CD4-positive, CD25-positive, alpha-beta regulatory T cell (primary cell): ENCODE results near the gene ZBTB18. TPM values are rescaled to one million over a fixed set of nuclear protein-coding genes. Genes with fewer than 3 reads are reported as not detected.
A peak's percentile ranks its signal among the peaks of the same experiment; 100 is the strongest.
"Not testable (repeated sequence)": the region's sequence is repeated elsewhere in the genome, so short reads cannot be mapped to it uniquely, and the experiment has no call there.

Source experiments
- ATAC-seq, 2 donors: fragments of 150-1000 bp; cut with Tn5 transposase; one replicate each; pipeline ENCODE4 v1.10.0; 2021; ENCODE audit warnings: low read depth in 2 of 2, moderate number of reproducible peaks in 2 of 2, moderate library complexity in 1 of 2
- DNase-seq, 3 donors: peaks; one replicate each; pipeline versions ENCODE4 v3.0.0 to v3.0.0-alpha.2; 2012 to 2022; ENCODE audit warnings: mixed read lengths in 1 of 3
- H3K27ac ChIP-seq: one replicate; pipeline ENCODE4 v1.7.0; 2013; ENCODE audit warnings: mild to moderate bottlenecking, low read length; ENCODE audit not compliant: insufficient read depth, poor library complexity, severe bottlenecking
- H3K27me3 ChIP-seq: one replicate; pipeline ENCODE4 v1.7.0; 2013; ENCODE audit warnings: low read length; ENCODE audit not compliant: control insufficient read depth, insufficient read depth
- H3K36me3 ChIP-seq: one replicate; pipeline ENCODE4 v1.7.0; 2013; ENCODE audit warnings: mild to moderate bottlenecking, low read length, moderate library complexity; ENCODE audit not compliant: control insufficient read depth, insufficient read depth
- H3K4me1 ChIP-seq: 2 replicates; pipeline ENCODE4 v1.7.0; 2013; ENCODE audit warnings: mild to moderate bottlenecking, low read length; ENCODE audit not compliant: insufficient read depth, control insufficient read depth, poor library complexity, severe bottlenecking
- H3K4me3 ChIP-seq: one replicate; pipeline ENCODE4 v1.7.0; 2013; ENCODE audit warnings: low read depth, mild to moderate bottlenecking, low read length, moderate library complexity
- H3K9me3 ChIP-seq, 2 experiments: 1 replicate in 1 of 2; 2 replicates in 1 of 2; pipeline ENCODE4 v1.7.0; 2013; ENCODE audit warnings: low read length in 2 of 2, mild to moderate bottlenecking in 1 of 2, moderate library complexity in 1 of 2; ENCODE audit not compliant: control insufficient read depth in 2 of 2
- H3K27ac Mint-ChIP-seq, 3 donors: one replicate each; pipeline ENCODE4 v1.8.0; 2020 to 2022; ENCODE audit warnings: mild to moderate bottlenecking in 3 of 3, mixed read lengths in 3 of 3, moderate library complexity in 2 of 3
- H3K27me3 Mint-ChIP-seq: one replicate; pipeline ENCODE4 v1.8.0; 2022; ENCODE audit warnings: mild to moderate bottlenecking, mixed read lengths
- H3K36me3 Mint-ChIP-seq: one replicate; pipeline ENCODE4 v1.8.0; 2020; ENCODE audit warnings: mixed read lengths
- H3K4me1 Mint-ChIP-seq, 4 donors: one replicate each; pipeline ENCODE4 v1.8.0; 2020 to 2022; ENCODE audit warnings: mixed read lengths in 4 of 4, mild to moderate bottlenecking in 1 of 4
- H3K4me3 Mint-ChIP-seq, 4 donors: one replicate each; pipeline ENCODE4 v1.8.0; 2020 to 2022; ENCODE audit warnings: mild to moderate bottlenecking in 4 of 4, mixed read lengths in 4 of 4, moderate library complexity in 3 of 4
- H3K9me3 Mint-ChIP-seq, 7 donors: one replicate each; pipeline ENCODE4 v1.8.0; 2020 to 2022; ENCODE audit warnings: mixed read lengths in 7 of 7, mild to moderate bottlenecking in 3 of 7, moderate library complexity in 2 of 7
- polyA plus RNA-seq, 4 donors: library from polyadenylated mRNA; unstranded; fragments of 300-500 nt; fragmentation: Illumina TruSeq; gene quantifications; one replicate each; pipeline ENCODE4 v1.2.3, GENCODE V29; 2021
- total RNA-seq: library from RNA; stranded (reverse); gene quantifications from one replicate; pipeline ENCODE4 v1.2.3, GENCODE V29; 2022

Gene ZBTB18
- total and polyA plus RNA-seq, 5 donors from 2014 or later: 0.76 to 21.7 (median 2.0) TPM

DNA sequence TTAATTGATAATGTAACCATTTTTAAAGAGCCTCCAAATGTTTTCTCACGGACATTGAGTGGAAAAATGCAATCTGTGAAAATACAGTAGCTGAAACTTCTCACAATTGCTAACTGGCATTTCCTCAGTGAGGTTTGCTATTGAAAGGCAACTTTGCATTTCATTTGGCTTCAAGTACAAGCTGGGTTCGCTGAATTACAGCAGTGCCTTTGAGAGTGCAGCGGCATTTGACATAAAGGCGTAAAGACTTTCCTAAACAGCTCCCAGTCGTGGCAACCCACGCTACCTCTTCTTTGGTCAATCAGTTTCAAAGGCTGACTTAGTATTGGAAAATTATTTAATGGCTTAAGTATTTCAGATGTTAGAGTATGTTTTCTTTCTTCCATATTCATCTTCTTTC, 39.3 kb upstream of the ZBTB18 start:
- no peak overlapping the region for H3K4me3 ChIP-seq
- Mint-ChIP-seq H3K27me3 (peaks cover 4% of the 10 kb centered on the region), H3K4me3 (no peak overlapping the region), H3K36me3 (no peaks in the 10 kb centered on the region), H3K4me1 (peaks cover 0 to 4% (median 0%) of the 10 kb centered on the region in 4 donors), H3K27ac (no peak overlapping the region), H3K9me3 (no peaks in the 10 kb centered on the region)
- no peaks in the 10 kb centered on the region for H3K4me1 ChIP-seq
- no peaks in the 10 kb centered on the region for H3K36me3 ChIP-seq
- no peak for DNase-seq
- no peaks in the 10 kb centered on the region for H3K9me3 ChIP-seq
- H3K27ac ChIP-seq: no peak overlapping the region
- no peak for ATAC-seq
- no peaks in the 10 kb centered on the region for H3K27me3 ChIP-seq

DNA sequence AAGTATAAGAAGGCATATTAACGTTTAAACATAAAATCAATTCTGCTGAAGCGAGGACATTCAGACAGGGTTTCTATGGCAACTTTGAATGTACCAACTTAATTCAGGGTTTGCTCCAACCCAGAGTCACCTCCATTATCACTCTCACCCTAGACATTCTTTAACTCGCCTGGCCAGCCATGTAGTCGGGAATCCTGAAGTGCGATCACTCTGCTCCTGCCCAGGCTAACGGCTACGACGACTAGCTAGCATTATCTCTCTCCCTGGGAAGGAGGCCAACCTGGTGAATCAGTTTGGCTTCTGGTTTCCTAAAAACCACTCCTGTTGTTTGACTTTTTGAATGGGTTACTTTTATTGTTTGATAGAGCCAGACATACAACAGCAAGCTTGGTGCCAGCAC, 38.9 kb upstream of the ZBTB18 start:
- Mint-ChIP-seq H3K9me3 (no peaks in the 10 kb centered on the region), H3K27me3 (peaks cover 4% of the 10 kb centered on the region), H3K27ac (no peak overlapping the region), H3K36me3 (no peaks in the 10 kb centered on the region), H3K4me1 (peaks cover 0 to 4% (median 0%) of the 10 kb centered on the region in 4 donors), H3K4me3 (peak overlapping the region in 1 of 4 donors; percentile 16)
- no peak for DNase-seq
- Histone ChIP-seq H3K4me1 (no peaks in the 10 kb centered on the region), H3K9me3 (no peaks in the 10 kb centered on the region), H3K27ac (no peak overlapping the region), H3K4me3 (no peak overlapping the region), H3K36me3 (no peaks in the 10 kb centered on the region), H3K27me3 (no peaks in the 10 kb centered on the region)
- ATAC-seq: no peak

DNA sequence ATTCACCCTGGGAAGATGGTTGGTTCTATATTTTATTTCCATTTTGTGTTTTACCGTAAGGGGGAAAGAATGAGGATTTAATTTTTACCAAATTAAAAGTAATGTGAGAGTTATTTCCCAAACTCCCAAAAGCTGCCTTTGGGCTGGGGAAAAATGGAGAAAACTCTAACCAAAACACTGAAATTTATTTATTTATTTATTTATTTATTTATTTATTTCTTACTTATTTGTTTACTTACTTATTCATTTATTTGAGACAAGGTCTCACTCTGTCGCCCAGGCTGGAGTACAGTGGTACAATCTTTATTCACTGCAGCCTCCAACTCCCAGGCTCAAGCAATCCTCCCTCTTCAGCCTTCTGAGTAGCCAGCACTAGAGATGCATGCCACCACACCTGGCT, 38.0 kb upstream of the ZBTB18 start:
- Mint-ChIP-seq H3K27ac (no peak overlapping the region), H3K27me3 (peaks cover 4% of the 10 kb centered on the region), H3K4me3 (no peak overlapping the region)

DNA sequence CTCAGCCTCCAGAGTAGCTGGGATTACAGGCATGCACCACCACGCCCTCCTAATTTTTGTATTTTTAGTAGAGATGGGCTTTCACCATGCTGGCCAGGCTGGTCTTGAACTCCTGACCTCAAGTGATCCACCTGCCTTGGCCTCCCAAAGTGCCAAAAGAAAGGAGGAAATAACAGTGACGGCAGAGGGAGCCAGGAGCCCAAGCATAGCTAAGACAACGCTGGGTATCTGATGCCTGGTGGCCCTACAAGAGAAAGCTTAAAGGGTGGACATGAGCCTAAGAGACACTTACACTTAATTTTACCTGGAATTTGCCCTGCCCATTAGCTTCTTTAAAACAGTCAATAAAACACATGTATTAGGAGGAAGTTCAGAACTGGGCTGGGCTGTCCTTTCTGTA, 36.2 kb upstream of the ZBTB18 start:
- not testable (repeated sequence) for H3K36me3 Mint-ChIP-seq, H3K4me1 ChIP-seq, H3K27me3 ChIP-seq, ATAC-seq, H3K9me3 Mint-ChIP-seq, H3K4me1 Mint-ChIP-seq, H3K27ac ChIP-seq, H3K4me3 Mint-ChIP-seq, H3K27ac Mint-ChIP-seq, H3K9me3 ChIP-seq, H3K4me3 ChIP-seq, H3K36me3 ChIP-seq, H3K27me3 Mint-ChIP-seq, DNase-seq

More for the DNA sequence above, 38.0 kb upstream of the ZBTB18 start:
- no peaks in the 10 kb centered on the region for H3K36me3 Mint-ChIP-seq
- Histone ChIP-seq H3K9me3 (no peaks in the 10 kb centered on the region), H3K4me3 (no peak overlapping the region), H3K27ac (no peak overlapping the region), H3K4me1 (no peaks in the 10 kb centered on the region), H3K36me3 (no peaks in the 10 kb centered on the region), H3K27me3 (no peaks in the 10 kb centered on the region)
- DNase-seq (no peak), ATAC-seq (no peak)
- peaks cover 0 to 4% (median 0%) of the 10 kb centered on the region in 4 donors for H3K4me1 Mint-ChIP-seq
- no peaks in the 10 kb centered on the region for H3K9me3 Mint-ChIP-seq

DNA sequence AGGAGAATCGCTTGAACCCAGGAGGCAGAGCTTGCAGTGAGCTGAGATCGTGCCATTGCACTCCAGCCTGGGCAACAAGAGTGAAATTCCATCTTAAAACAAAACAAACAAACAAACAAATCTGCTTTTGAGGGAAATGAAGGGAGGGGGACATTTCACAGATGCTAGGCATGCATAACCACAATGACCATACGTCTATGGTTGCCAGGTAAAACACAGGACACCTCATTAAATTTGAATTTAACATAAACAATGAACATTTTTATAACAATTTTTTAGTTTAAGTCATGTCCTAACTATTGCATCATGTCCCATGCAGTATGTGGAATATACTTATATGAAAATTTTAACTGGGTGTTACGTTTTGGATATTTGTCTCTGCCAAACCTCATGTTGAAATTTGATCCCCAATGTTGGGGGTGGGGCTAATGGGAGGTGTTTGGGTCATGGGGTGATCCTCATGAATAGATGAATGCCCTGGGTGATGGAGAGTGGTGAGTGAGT, 31.0 kb upstream of the ZBTB18 start:
- H3K36me3 ChIP-seq: no peaks in the 10 kb centered on the region
- no peaks in the 10 kb centered on the region for H3K27me3 Mint-ChIP-seq
- DNase-seq (no peak), ATAC-seq (no peak)
- H3K27me3 ChIP-seq: peaks cover 2% of the 10 kb centered on the region
- H3K36me3 Mint-ChIP-seq: no peaks in the 10 kb centered on the region
- H3K4me1 ChIP-seq: no peaks in the 10 kb centered on the region
- H3K27ac Mint-ChIP-seq: no peak overlapping the region
- H3K27ac ChIP-seq: no peak overlapping the region
- no peaks in the 10 kb centered on the region for H3K9me3 ChIP-seq
- no peak overlapping the region for H3K4me3 ChIP-seq
- H3K4me3 Mint-ChIP-seq: no peak overlapping the region
- no peaks in the 10 kb centered on the region for H3K9me3 Mint-ChIP-seq
- no peaks in the 10 kb centered on the region for H3K4me1 Mint-ChIP-seq

DNA sequence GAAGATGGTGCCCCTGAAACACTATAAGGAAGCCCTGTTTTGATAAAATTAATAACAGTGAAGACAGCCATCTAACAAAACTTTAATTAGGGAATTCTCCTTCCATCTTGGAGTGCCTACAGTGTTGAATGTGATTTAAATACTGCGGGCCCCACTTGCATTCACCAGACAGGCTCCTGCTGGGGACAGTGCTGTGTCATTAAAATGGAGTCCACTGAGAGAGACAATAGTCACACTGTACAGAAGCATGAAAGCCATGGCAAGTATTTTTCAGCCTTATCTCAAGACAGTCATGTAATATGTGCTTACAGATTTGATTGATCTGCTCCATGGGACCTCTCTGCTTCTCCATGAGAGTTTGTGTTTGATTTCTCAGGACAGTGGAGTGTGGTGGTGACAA, 29.7 kb upstream of the ZBTB18 start:
- Mint-ChIP-seq H3K27ac (no peak overlapping the region), H3K4me1 (no peaks in the 10 kb centered on the region), H3K36me3 (no peaks in the 10 kb centered on the region), H3K9me3 (no peaks in the 10 kb centered on the region), H3K4me3 (no peak overlapping the region), H3K27me3 (no peaks in the 10 kb centered on the region)
- ATAC-seq: no peak
- peaks cover 2% of the 10 kb centered on the region for H3K27me3 ChIP-seq
- no peak overlapping the region for H3K4me3 ChIP-seq
- no peak for DNase-seq
- no peak overlapping the region for H3K27ac ChIP-seq
- no peaks in the 10 kb centered on the region for H3K36me3 ChIP-seq
- H3K4me1 ChIP-seq: no peaks in the 10 kb centered on the region
- no peaks in the 10 kb centered on the region for H3K9me3 ChIP-seq

DNA sequence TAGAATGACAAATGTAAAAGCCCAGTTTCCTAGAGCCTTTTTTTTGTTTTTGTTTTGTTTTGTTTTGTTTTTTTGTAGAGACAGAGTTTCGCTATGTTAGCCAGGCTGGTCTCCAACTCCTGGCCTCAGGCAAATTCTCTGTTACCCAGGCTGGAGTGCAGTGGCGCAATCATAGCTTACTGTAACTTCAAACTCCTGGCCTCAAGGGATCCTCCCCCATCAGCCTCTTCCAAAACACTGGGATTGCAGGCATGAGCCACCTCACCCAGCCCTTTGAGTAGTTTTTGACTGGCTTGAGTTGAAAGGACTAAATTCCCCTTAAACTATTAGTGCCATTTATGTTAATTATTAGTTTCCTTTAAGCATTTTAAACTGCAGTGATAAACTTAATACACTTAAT, 28.8 kb upstream of the ZBTB18 start:
- Mint-ChIP-seq H3K9me3 (no peaks in the 10 kb centered on the region), H3K4me1 (no peaks in the 10 kb centered on the region), H3K27me3 (no peaks in the 10 kb centered on the region), H3K27ac (no peak overlapping the region), H3K4me3 (no peak overlapping the region), H3K36me3 (no peaks in the 10 kb centered on the region)
- Histone ChIP-seq H3K27me3 (peaks cover 2% of the 10 kb centered on the region), H3K9me3 (no peaks in the 10 kb centered on the region), H3K36me3 (no peaks in the 10 kb centered on the region), H3K27ac (no peak overlapping the region), H3K4me3 (no peak overlapping the region), H3K4me1 (no peaks in the 10 kb centered on the region)
- DNase-seq (no peak), ATAC-seq (no peak)

DNA sequence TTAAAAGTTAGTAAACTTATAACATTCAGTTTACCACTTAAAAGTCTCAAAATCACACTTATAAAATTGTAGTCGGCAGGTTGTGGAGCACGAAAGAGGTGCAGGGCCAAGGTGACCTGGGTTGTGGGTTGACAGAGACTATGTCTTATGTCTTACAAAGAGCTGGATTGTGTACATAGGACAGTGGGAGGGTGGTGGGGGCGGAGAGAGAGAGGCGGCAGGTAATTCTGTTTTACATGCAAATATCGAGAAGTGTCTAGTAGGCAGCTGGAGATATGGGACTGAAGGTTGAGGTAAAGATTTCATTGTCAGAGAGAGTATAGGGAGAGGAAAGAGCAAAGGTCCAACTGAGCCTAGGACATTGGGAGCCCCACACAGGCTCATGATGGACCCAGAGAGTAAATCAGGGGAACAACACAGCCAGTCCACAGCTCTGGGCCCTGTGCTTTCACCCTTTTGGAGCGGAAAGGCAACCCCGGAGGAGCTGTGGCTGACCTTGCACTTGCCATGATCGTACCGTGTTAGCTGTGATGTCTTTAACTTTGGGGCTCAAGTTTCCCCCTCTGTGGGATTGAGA, 28.1 kb upstream of the ZBTB18 start:
- ATAC-seq (no peak), DNase-seq (no peak)
- Mint-ChIP-seq H3K36me3 (no peaks in the 10 kb centered on the region), H3K4me1 (no peaks in the 10 kb centered on the region), H3K27ac (no peak overlapping the region), H3K9me3 (no peaks in the 10 kb centered on the region), H3K4me3 (no peak overlapping the region), H3K27me3 (no peaks in the 10 kb centered on the region)
- no peaks in the 10 kb centered on the region for H3K9me3 ChIP-seq
- no peak overlapping the region for H3K4me3 ChIP-seq
- H3K27ac ChIP-seq: no peak overlapping the region
- H3K36me3 ChIP-seq: no peaks in the 10 kb centered on the region
- H3K4me1 ChIP-seq: no peaks in the 10 kb centered on the region
- peaks cover 2% of the 10 kb centered on the region for H3K27me3 ChIP-seq
